Kidney (tissue), 14 donors: ENCODE data around the gene AKR1C3. TPM values are rescaled to one million over a fixed set of nuclear protein-coding genes. Genes with fewer than 3 reads are reported as not detected.
"Not testable (repeated sequence)": the region's sequence is repeated elsewhere in the genome, so short reads cannot be mapped to it uniquely, and the experiment has no call there.

Source experiments
- DNase-seq, 5 donors: peaks; one replicate each; pipeline ENCODE4 v3.0.0-alpha.2; 2013 to 2020
- FAIRE-seq: peaks from 2 replicates; lab custom pipeline; 2012; peaks lifted over from hg19 to GRCh38; lab: Jason Lieb, UNC
- H3K27ac ChIP-seq, 2 donors: one replicate each; pipeline ENCODE4 v1.7.0; 2013; ENCODE audit warnings: low read depth in 2 of 2, low read length in 2 of 2, inconsistent platforms in 1 of 2
- H3K27me3 ChIP-seq: one replicate; pipeline ENCODE4 v1.7.1; 2013; ENCODE audit warnings: low read length, inconsistent platforms; ENCODE audit not compliant: control insufficient read depth, insufficient read depth
- H3K36me3 ChIP-seq, 3 donors: one replicate each; pipeline versions ENCODE4 v1.7.0 to v1.7.1; 2013; ENCODE audit warnings: low read length in 3 of 3, control low read depth in 1 of 3, inconsistent platforms in 1 of 3; ENCODE audit not compliant: insufficient read depth in 3 of 3, control insufficient read depth in 2 of 3
- H3K4me1 ChIP-seq, 3 donors: one replicate each; pipeline versions ENCODE4 v1.7.0 to v1.7.1; 2013; ENCODE audit warnings: low read length in 3 of 3, inconsistent platforms in 1 of 3, low read depth in 1 of 3; ENCODE audit not compliant: control insufficient read depth in 2 of 3, insufficient read depth in 2 of 3
- H3K4me3 ChIP-seq, 3 donors: one replicate each; pipeline versions ENCODE4 v1.7.0 to v1.8.1; 2013; ENCODE audit warnings: low read length in 3 of 3, control low read depth in 1 of 3, inconsistent platforms in 1 of 3
- H3K9ac ChIP-seq, 3 donors: one replicate each; pipeline versions ENCODE4 v1.7.0 to v1.7.1; 2013; ENCODE audit warnings: low read length in 3 of 3, control low read depth in 1 of 3, inconsistent platforms in 1 of 3
- H3K9me3 ChIP-seq, 3 donors: one replicate each; pipeline versions ENCODE4 v1.7.0 to v1.7.1; 2013; ENCODE audit warnings: low read length in 3 of 3, control low read depth in 1 of 3, inconsistent platforms in 1 of 3; ENCODE audit not compliant: control insufficient read depth in 2 of 3, insufficient read depth in 1 of 3
- CTCF ChIP-seq: IDR thresholded peaks from 3 replicates; pipeline ENCODE4 v1.5.1; 2012; ENCODE audit warnings: mild to moderate bottlenecking, moderate library complexity, borderline replicate concordance; ENCODE audit not compliant: insufficient read depth; ENCODE audit errors: extremely low read depth
- intact Hi-C: fragments of 100-400 bp; cut with DNase I; formaldehyde crosslinking; loops from one replicate; pipeline ENCODE4 v1.11.1; 2022
- polyA plus RNA-seq: library from polyadenylated mRNA; stranded (reverse); fragments of 350-450 nt; fragmentation: Illumina TruSeq; extraction: RNeasy Lipid Tissue Mini Kit (QIAGEN cat#74804); gene quantifications from one replicate; pipeline ENCODE4 v1.2.3, GENCODE V29; 2014; ENCODE audit warnings: low read depth, low replicate concordance; ENCODE audit not compliant: insufficient read depth
- total RNA-seq: library from RNA; stranded (reverse); fragmentation: NEBNext Ultra II Directional; extraction: Animal tissue kit (Norgen Biotek cat#: 25700); gene quantifications from one replicate; pipeline ENCODE4 v1.2.1, GENCODE V29; 2021
- donor health status: control.
- donor health status: control.
- donor health status: control.
- donor health status: control.
- donor health status: control.
- donor health status: DM: yes; HTN: yes; CAD: no.
- donor health status: Normal renal cell carcinoma (clear cell type).

AKR1C3 gene
- total and polyA plus RNA-seq, 2 donors from 2014 or later: 61.8 to 187 TPM

GRCh38 chr10:5108658-5109416 lies 14.6 kb downstream of the AKR1C3 start:
- Histone ChIP-seq H3K9ac (no peak overlapping the region), H3K4me3 (no peak overlapping the region), H3K9me3 (no peaks in the 10 kb centered on the region), H3K36me3 (peaks cover 0 to 13% (median 5%) of the 10 kb centered on the region in 3 donors), H3K27me3 (no peaks in the 10 kb centered on the region), H3K4me1 (no peaks in the 10 kb centered on the region), H3K27ac (no peak overlapping the region)
- intact Hi-C loops: loop anchor here (10.0 kb wide), 1 partner anchor 264 kb away; no protein-coding TSS in a partner anchor
- FAIRE-seq (no peak), DNase-seq (no peak)
- no peak for TF ChIP-seq CTCF

- intact Hi-C loops: loop anchor here (10.0 kb wide), 1 partner anchor 265 kb away; no protein-coding TSS in a partner anchor
- DNase-seq, H3K9me3 ChIP-seq, H3K27ac ChIP-seq, H3K27me3 ChIP-seq, FAIRE-seq, H3K4me1 ChIP-seq, H3K9ac ChIP-seq, H3K36me3 ChIP-seq, H3K4me3 ChIP-seq: not testable (repeated sequence)
Measured at GRCh38 chr10:5109861-5110260, 15.6 kb downstream of the AKR1C3 start.

- no peak overlapping the region for H3K9ac ChIP-seq
- intact Hi-C loops: no loop called here
- no peaks in the 10 kb centered on the region for H3K27me3 ChIP-seq
- H3K4me3 ChIP-seq: no peak overlapping the region
- no peaks in the 10 kb centered on the region for H3K9me3 ChIP-seq
- no peak for TF ChIP-seq CTCF
- no peaks in the 10 kb centered on the region for H3K36me3 ChIP-seq
- no peak overlapping the region for H3K27ac ChIP-seq
- FAIRE-seq (no peak), DNase-seq (no peak)
- no peaks in the 10 kb centered on the region for H3K4me1 ChIP-seq
Measured at GRCh38 chr10:5116621-5117020, 22.4 kb downstream of the AKR1C3 start.

GRCh38 chr10:5117026-5117425 lies 22.8 kb downstream of the AKR1C3 start:
- no peak for TF ChIP-seq CTCF
- FAIRE-seq: no peak
- no peak for DNase-seq
- intact Hi-C loops: no loop called here
- Histone ChIP-seq H3K27me3 (no peaks in the 10 kb centered on the region), H3K4me1 (no peaks in the 10 kb centered on the region), H3K27ac (no peak overlapping the region), H3K36me3 (no peaks in the 10 kb centered on the region), H3K9ac (no peak overlapping the region), H3K4me3 (no peak overlapping the region), H3K9me3 (no peaks in the 10 kb centered on the region)

- H3K9ac ChIP-seq, H3K9me3 ChIP-seq, DNase-seq, H3K27me3 ChIP-seq, H3K4me3 ChIP-seq, H3K4me1 ChIP-seq, FAIRE-seq, intact Hi-C loops, H3K36me3 ChIP-seq, H3K27ac ChIP-seq: not testable (repeated sequence)
Measured at GRCh38 chr10:5119997-5120396, 25.8 kb downstream of the AKR1C3 start.
